DOHH2 (cell line): ENCODE measurements around the gene MTCH1.

Experiments
- H3F3A ChIP-seq: fragments of 200-600 bp; sonication (generic), shearing (Covaris generic); 2 replicates; pipeline ENCODE4 v1.6.0; 2016; ENCODE audit warnings: antibody characterized with exemption, mild to moderate bottlenecking; ENCODE audit not compliant: control insufficient read depth, insufficient read depth
- H3K27ac ChIP-seq: fragments of 200-600 bp; sonication (generic); 2 replicates; pipeline ENCODE4 v1.5.1; 2014; ENCODE audit warnings: low read depth, mild to moderate bottlenecking, low read length, moderate library complexity
- H3K27me3 ChIP-seq: fragments of 200-600 bp; sonication (generic); 2 replicates; pipeline ENCODE4 v1.6.1; 2014; ENCODE audit warnings: mild to moderate bottlenecking, low read length, mixed read lengths; ENCODE audit not compliant: control insufficient read depth
- H3K36me3 ChIP-seq: fragments of 200-600 bp; sonication (generic); 2 replicates; pipeline ENCODE4 v1.6.1; 2014; ENCODE audit warnings: mild to moderate bottlenecking, low read length, moderate library complexity, mixed read lengths; ENCODE audit not compliant: control insufficient read depth
- H3K4me1 ChIP-seq: fragments of 200-600 bp; sonication (generic); 2 replicates; pipeline ENCODE4 v1.6.1; 2014; ENCODE audit warnings: mild to moderate bottlenecking, low read length, mixed read lengths; ENCODE audit not compliant: control insufficient read depth
- H3K4me2 ChIP-seq: fragments of 200-600 bp; sonication (generic); 2 replicates; pipeline ENCODE4 v1.6.0; 2014; ENCODE audit warnings: mild to moderate bottlenecking, low read length, moderate library complexity
- H3K4me3 ChIP-seq: fragments of 200-600 bp; sonication (generic); 2 replicates; pipeline ENCODE4 v1.5.1; 2014; ENCODE audit warnings: mild to moderate bottlenecking, low read length, mixed read lengths
- H3K79me2 ChIP-seq: fragments of 200-600 bp; sonication (generic); 2 replicates; pipeline ENCODE4 v1.6.1; 2014; ENCODE audit warnings: mild to moderate bottlenecking, low read length, mixed read lengths; ENCODE audit not compliant: control insufficient read depth
- H3K9me2 ChIP-seq: fragments of 200-600 bp; sonication (generic); replicated peaks from 2 replicates; pipeline ENCODE4 v1.6.1; 2014; ENCODE audit warnings: mild to moderate bottlenecking, low read length, mixed read lengths; ENCODE audit not compliant: control insufficient read depth
- H3K9me3 ChIP-seq: fragments of 200-600 bp; sonication (generic); 2 replicates; pipeline ENCODE4 v1.6.1; 2014; ENCODE audit warnings: antibody characterized with exemption, low read length, mixed read lengths; ENCODE audit not compliant: control insufficient read depth, insufficient read depth
- H4K20me1 ChIP-seq: fragments of 200-600 bp; sonication (generic); 2 replicates; pipeline ENCODE4 v1.6.0; 2014; ENCODE audit warnings: low read depth, mild to moderate bottlenecking, antibody characterized with exemption, low read length, moderate library complexity; ENCODE audit not compliant: control insufficient read depth, insufficient read depth
- EZH2phosphoT487 ChIP-seq: fragments of 200-600 bp; sonication (generic); IDR thresholded peaks from 2 replicates; pipeline ENCODE4 v1.6.1; 2017; ENCODE audit warnings: borderline replicate concordance, mild to moderate bottlenecking, antibody characterized with exemption, low read length, moderate library complexity, mixed read lengths
- TF ChIP-seq, protein P1 (sequence below): fragments of 200-600 bp; sonication (generic); IDR thresholded peaks from one replicate; pipeline ENCODE4 v1.5.1; 2014; ENCODE audit warnings: antibody characterized with exemption, mild to moderate bottlenecking, low read depth, low read length; ENCODE audit not compliant: poor library complexity, severe bottlenecking

Gene MTCH1

GRCh38 chr6:36989264-36989663, 3.3 kb upstream of the MTCH1 start:
- Histone ChIP-seq H3K9me3 (no peaks in the 10 kb centered on the region), H3K79me2 (peaks cover 23% of the 10 kb centered on the region), H3K27me3 (peaks cover 15% of the 10 kb centered on the region), H3K9me2 (no peaks in the 10 kb centered on the region), H3K27ac (no peak overlapping the region), H3K4me2 (no peak overlapping the region), H3K4me1 (peaks cover 20% of the 10 kb centered on the region), H3K4me3 (no peak overlapping the region), H4K20me1 (peaks cover 4% of the 10 kb centered on the region; the same call in 1 of the 2 replicates), H3F3A (0 out of 2 replicates have a peak, but pooled peaks cover 5% of the 10 kb centered on the region), H3K36me3 (peaks cover 4% of the 10 kb centered on the region; the same call in 1 of the 2 replicates)
- TF ChIP-seq, protein P1, sequence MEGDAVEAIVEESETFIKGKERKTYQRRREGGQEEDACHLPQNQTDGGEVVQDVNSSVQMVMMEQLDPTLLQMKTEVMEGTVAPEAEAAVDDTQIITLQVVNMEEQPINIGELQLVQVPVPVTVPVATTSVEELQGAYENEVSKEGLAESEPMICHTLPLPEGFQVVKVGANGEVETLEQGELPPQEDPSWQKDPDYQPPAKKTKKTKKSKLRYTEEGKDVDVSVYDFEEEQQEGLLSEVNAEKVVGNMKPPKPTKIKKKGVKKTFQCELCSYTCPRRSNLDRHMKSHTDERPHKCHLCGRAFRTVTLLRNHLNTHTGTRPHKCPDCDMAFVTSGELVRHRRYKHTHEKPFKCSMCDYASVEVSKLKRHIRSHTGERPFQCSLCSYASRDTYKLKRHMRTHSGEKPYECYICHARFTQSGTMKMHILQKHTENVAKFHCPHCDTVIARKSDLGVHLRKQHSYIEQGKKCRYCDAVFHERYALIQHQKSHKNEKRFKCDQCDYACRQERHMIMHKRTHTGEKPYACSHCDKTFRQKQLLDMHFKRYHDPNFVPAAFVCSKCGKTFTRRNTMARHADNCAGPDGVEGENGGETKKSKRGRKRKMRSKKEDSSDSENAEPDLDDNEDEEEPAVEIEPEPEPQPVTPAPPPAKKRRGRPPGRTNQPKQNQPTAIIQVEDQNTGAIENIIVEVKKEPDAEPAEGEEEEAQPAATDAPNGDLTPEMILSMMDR: no peak
- TF ChIP-seq EZH2phosphoT487: no peak

DNA sequence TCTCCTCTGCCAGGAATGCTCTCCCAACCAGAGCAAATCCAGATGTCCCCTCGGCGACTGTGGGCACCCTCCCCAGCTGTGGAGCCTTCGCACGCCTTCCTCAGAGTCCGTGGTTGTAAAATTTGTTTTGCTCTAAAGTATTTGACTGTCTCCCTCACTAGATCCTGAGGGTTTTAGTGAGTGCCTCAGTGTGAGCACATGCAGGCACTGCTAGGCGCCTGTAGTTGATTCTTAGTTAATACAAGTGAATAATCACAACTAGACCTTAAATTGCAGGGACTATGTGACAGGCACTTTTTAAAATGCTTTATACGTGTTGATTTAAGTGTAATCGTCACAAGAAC, 680 bp upstream of the MTCH1 start:
- peaks cover 11% of the 10 kb centered on the region; the same call in 1 of the 2 replicates for H4K20me1 ChIP-seq
- H3K4me2 ChIP-seq: peak overlapping the region; percentile 75
- peak overlapping the region; percentile 77 for H3K4me3 ChIP-seq
- H3K27me3 ChIP-seq: peaks cover 11% of the 10 kb centered on the region
- TF ChIP-seq, protein P1: no peak
- no peak for TF ChIP-seq EZH2phosphoT487
- peaks cover 48% of the 10 kb centered on the region for H3K79me2 ChIP-seq
- H3K9me3 ChIP-seq: no peaks in the 10 kb centered on the region
- H3K27ac ChIP-seq: peak overlapping the region; percentile 16
- 0 out of 2 replicates have a peak, but pooled peaks cover 5% of the 10 kb centered on the region for H3F3A ChIP-seq
- H3K36me3 ChIP-seq: peaks cover 20% of the 10 kb centered on the region
- no peaks in the 10 kb centered on the region for H3K9me2 ChIP-seq
- peaks cover 33% of the 10 kb centered on the region for H3K4me1 ChIP-seq

- Histone ChIP-seq H3K27me3 (0 out of 2 replicates have a peak, but pooled peaks cover 5% of the 10 kb centered on the region), H3K79me2 (peaks cover 61% of the 10 kb centered on the region), H3K4me3 (peak overlapping the region; percentile 77), H3K9me3 (no peaks in the 10 kb centered on the region), H4K20me1 (peaks cover 19% of the 10 kb centered on the region), H3K27ac (peak overlapping the region; percentile 16), H3K4me2 (peak overlapping the region; percentile 75), H3K36me3 (peaks cover 30% of the 10 kb centered on the region), H3F3A (0 out of 2 replicates have a peak, but pooled peaks cover 5% of the 10 kb centered on the region), H3K9me2 (no peaks in the 10 kb centered on the region), H3K4me1 (peaks cover 33% of the 10 kb centered on the region)
- TF ChIP-seq, protein P1: no peak
- TF ChIP-seq EZH2phosphoT487: no peak
Measured at GRCh38 chr6:36985417-36985807, 584 bp downstream of the MTCH1 start.
